ENCODE results near the gene TIMM50.

TIMM50 gene

GRCh38 chr19:39533003-39533512 is 52.4 kb downstream of the TIMM50 start:
- no peak for DNase-seq (ENCODE audit: low read depth)

GRCh38 chr19:39533791-39534190 is 53.2 kb downstream of the TIMM50 start:
- DNase-seq (ENCODE audit: low read depth): no peak

- no peak for DNase-seq (ENCODE audit: low read depth)
These were observed 58.5 kb downstream of the TIMM50 start for GRCh38 chr19:39539165-39539517.

GRCh38 chr19:39539518-39540332 is 59.1 kb downstream of the TIMM50 start, which contains the start of gene EID2:
EID2 (minus strand) TSS chr19:39540161; CDS start chr19:39540079, 82 bp downstream.
- DNase-seq (ENCODE audit: low read depth): peak; percentile 91

GRCh38 chr19:39540333-39540673 is 59.7 kb downstream of the TIMM50 start:
- no peak for DNase-seq (ENCODE audit: low read depth)

Data from fibroblast of gingiva (primary cell).